WTC11 (cell line): Measurements from ENCODE around the gene YTHDF1.

Experiments used
- ATF1 ChIP-seq: sonication (generic); formaldehyde crosslinking; IDR thresholded peaks from 2 replicates; pipeline ENCODE4 v1.8.1; 2023; ENCODE audit warnings: mild to moderate bottlenecking, moderate library complexity, missing genetic modification reagents
- IRF2 ChIP-seq: sonication (generic); formaldehyde crosslinking; IDR thresholded peaks from 2 replicates; pipeline ENCODE4 v1.8.0; 2022; ENCODE audit warnings: low read depth, missing genetic modification reagents, borderline replicate concordance
- RORB ChIP-seq: fragments of 250-450 bp; sonication (Bioruptor Pico); IDR thresholded peaks from 2 replicates; pipeline ENCODE4 v1.9.0; 2021; ENCODE audit warnings: mild to moderate bottlenecking
- ZNF121 ChIP-seq: sonication (generic); formaldehyde crosslinking; IDR thresholded peaks from 2 replicates; pipeline ENCODE4 v1.8.0; 2023; ENCODE audit warnings: missing genetic modification reagents
- ZNF138 ChIP-seq: sonication (generic); formaldehyde crosslinking; conservative IDR thresholded peaks from 2 replicates; pipeline ENCODE4 v1.8.1; 2022; ENCODE audit warnings: mild to moderate bottlenecking, moderate library complexity, missing genetic modification reagents
- TF ChIP-seq, protein P1 (sequence below): fragments of 200-600 bp; IDR thresholded peaks from 2 replicates; pipeline ENCODE4 v1.8.0; 2022; ENCODE audit warnings: antibody characterized with exemption
- TF ChIP-seq, protein P2 (sequence below): sonication (generic); formaldehyde crosslinking; IDR thresholded peaks from 2 replicates; pipeline ENCODE4 v1.8.0; 2022; ENCODE audit warnings: mild to moderate bottlenecking, missing genetic modification reagents
- TF ChIP-seq, protein P3 (sequence below): sonication (generic); formaldehyde crosslinking; IDR thresholded peaks from 2 replicates; pipeline ENCODE4 v1.8.1; 2023; ENCODE audit warnings: mild to moderate bottlenecking, missing genetic modification reagents, borderline replicate concordance
- TF ChIP-seq, protein P4 (sequence below): sonication (generic); formaldehyde crosslinking; conservative IDR thresholded peaks from 2 replicates; pipeline ENCODE4 v1.8.1; 2022; ENCODE audit warnings: mild to moderate bottlenecking, missing genetic modification reagents
- TF ChIP-seq, protein P5 (sequence below): sonication (generic); formaldehyde crosslinking; IDR thresholded peaks from 2 replicates; pipeline ENCODE4 v1.8.0; 2022; ENCODE audit warnings: mild to moderate bottlenecking, missing genetic modification reagents
- TF ChIP-seq, protein P6 (sequence below): fragments of 250-450 bp; sonication (Bioruptor Pico); conservative IDR thresholded peaks from 2 replicates; pipeline ENCODE4 v1.9.0; 2021; ENCODE audit warnings: mild to moderate bottlenecking

DNA sequence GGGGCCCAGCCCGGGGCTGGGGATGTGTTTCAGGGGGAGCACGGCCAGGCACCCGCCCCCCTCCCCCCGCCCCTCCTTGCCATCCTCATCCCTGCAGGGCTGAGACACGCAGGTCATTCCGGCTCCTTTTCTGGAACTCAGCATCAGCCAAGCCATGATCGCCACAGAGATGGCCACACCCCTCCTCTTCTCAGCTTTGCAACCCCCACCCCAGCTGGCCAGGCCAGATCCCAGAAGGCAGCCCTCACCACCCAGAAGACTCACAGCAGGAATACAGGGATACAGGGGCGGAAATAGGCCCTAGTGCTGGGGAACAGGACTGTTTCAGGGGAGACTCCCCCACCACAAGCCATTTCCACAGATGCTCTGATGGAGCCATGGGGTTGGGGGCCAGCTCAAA is 33.5 kb downstream of the YTHDF1 start:
- TF ChIP-seq, protein P1, sequence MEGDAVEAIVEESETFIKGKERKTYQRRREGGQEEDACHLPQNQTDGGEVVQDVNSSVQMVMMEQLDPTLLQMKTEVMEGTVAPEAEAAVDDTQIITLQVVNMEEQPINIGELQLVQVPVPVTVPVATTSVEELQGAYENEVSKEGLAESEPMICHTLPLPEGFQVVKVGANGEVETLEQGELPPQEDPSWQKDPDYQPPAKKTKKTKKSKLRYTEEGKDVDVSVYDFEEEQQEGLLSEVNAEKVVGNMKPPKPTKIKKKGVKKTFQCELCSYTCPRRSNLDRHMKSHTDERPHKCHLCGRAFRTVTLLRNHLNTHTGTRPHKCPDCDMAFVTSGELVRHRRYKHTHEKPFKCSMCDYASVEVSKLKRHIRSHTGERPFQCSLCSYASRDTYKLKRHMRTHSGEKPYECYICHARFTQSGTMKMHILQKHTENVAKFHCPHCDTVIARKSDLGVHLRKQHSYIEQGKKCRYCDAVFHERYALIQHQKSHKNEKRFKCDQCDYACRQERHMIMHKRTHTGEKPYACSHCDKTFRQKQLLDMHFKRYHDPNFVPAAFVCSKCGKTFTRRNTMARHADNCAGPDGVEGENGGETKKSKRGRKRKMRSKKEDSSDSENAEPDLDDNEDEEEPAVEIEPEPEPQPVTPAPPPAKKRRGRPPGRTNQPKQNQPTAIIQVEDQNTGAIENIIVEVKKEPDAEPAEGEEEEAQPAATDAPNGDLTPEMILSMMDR, result no peak
- TF ChIP-seq, protein P2, sequence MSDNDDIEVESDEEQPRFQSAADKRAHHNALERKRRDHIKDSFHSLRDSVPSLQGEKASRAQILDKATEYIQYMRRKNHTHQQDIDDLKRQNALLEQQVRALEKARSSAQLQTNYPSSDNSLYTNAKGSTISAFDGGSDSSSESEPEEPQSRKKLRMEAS (CRISPR knock-in tag), result no peak
- no peak for TF ChIP-seq IRF2 (CRISPR knock-in tag)
- TF ChIP-seq, protein P3, sequence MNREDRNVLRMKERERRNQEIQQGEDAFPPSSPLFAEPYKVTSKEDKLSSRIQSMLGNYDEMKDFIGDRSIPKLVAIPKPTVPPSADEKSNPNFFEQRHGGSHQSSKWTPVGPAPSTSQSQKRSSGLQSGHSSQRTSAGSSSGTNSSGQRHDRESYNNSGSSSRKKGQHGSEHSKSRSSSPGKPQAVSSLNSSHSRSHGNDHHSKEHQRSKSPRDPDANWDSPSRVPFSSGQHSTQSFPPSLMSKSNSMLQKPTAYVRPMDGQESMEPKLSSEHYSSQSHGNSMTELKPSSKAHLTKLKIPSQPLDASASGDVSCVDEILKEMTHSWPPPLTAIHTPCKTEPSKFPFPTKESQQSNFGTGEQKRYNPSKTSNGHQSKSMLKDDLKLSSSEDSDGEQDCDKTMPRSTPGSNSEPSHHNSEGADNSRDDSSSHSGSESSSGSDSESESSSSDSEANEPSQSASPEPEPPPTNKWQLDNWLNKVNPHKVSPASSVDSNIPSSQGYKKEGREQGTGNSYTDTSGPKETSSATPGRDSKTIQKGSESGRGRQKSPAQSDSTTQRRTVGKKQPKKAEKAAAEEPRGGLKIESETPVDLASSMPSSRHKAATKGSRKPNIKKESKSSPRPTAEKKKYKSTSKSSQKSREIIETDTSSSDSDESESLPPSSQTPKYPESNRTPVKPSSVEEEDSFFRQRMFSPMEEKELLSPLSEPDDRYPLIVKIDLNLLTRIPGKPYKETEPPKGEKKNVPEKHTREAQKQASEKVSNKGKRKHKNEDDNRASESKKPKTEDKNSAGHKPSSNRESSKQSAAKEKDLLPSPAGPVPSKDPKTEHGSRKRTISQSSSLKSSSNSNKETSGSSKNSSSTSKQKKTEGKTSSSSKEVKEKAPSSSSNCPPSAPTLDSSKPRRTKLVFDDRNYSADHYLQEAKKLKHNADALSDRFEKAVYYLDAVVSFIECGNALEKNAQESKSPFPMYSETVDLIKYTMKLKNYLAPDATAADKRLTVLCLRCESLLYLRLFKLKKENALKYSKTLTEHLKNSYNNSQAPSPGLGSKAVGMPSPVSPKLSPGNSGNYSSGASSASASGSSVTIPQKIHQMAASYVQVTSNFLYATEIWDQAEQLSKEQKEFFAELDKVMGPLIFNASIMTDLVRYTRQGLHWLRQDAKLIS, result no peak
- TF ChIP-seq, protein P4, sequence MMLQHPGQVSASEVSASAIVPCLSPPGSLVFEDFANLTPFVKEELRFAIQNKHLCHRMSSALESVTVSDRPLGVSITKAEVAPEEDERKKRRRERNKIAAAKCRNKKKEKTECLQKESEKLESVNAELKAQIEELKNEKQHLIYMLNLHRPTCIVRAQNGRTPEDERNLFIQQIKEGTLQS (CRISPR knock-in tag), result no peak
- no peak for TF ChIP-seq ATF1 (CRISPR knock-in tag)
- TF ChIP-seq, protein P5, sequence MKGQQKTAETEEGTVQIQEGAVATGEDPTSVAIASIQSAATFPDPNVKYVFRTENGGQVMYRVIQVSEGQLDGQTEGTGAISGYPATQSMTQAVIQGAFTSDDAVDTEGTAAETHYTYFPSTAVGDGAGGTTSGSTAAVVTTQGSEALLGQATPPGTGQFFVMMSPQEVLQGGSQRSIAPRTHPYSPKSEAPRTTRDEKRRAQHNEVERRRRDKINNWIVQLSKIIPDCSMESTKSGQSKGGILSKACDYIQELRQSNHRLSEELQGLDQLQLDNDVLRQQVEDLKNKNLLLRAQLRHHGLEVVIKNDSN, result no peak
- no peak for TF ChIP-seq ZNF121
- TF ChIP-seq, protein P6, sequence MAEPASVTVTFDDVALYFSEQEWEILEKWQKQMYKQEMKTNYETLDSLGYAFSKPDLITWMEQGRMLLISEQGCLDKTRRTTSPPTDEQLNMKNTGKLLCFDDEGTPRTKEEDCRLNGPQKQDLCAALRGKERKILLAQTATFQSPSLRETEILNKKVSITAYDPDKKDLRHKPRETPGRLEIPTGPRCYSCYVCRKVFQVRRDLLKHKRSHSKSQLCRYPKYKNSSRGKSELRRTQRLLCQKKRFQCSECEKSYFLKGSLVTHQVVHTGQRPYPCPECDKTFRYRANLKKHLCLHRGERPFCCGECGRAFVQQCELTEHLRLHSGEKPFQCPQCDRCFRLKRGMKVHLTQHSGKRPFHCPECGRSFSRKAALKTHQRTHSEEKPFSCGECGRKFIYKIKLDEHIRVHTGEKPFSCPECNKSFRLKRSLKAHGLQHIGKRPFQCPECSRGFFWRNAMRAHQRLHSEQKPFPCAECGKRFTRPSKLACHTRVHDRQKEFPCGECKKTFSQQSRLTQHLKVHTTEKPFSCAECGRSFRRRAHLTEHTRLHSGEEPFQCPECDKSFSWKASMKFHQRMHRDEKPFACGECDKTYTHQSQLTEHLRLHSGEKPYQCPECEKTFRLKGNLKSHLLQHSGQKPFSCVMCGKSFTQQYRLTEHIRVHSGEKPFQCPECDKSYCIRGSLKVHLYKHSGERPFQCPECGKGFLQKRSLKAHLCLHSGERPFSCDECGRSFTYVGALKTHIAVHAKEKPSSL (CRISPR knock-in tag), result no peak
- no peak for TF ChIP-seq ZNF138 (CRISPR knock-in tag)
- no peak for TF ChIP-seq RORB (CRISPR knock-in tag)
